ENCODE measurements around the gene NDOR1.

The NDOR1 gene

DNA sequence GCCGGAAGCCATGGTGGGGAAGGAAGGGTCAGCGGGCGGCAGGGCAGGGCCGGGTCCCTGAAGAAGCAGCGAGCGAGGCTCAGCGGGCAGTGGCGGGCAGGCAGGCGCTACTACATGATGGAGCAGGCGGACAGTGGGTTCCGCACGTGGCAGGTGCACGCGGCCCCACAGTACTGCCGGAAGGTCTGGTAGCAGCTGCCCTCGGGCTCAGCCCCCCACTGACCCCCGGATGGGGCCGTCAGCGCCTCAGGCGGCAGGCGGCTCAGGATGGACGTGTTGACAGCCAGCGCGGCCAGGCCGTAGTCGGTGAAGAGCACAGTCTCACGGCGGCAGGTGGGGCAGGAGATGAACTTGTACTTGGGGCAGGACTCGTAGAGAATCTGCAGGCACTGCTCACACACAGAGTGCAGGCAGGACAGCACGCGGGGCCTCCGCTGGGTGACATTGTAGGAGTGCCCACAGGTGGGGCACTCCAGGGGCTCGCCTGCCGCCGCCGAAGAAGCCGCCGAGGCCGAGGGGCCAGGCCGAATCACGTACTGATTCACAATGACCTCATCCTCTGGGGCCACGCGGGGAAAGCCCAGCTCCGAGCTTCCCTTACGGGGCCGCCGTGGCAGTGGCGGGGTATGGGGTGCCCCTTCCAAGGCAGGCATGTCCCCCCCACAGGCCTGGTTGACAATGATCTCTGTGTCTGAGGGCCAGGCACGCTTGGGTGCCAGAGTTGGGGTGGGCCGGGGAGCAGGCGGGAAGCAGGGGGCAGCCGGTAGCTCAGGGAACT, 15.0 kb downstream of the NDOR1 start:
- DNase-seq (ENCODE audit: low read depth in 3 of 3): no peak

DNA sequence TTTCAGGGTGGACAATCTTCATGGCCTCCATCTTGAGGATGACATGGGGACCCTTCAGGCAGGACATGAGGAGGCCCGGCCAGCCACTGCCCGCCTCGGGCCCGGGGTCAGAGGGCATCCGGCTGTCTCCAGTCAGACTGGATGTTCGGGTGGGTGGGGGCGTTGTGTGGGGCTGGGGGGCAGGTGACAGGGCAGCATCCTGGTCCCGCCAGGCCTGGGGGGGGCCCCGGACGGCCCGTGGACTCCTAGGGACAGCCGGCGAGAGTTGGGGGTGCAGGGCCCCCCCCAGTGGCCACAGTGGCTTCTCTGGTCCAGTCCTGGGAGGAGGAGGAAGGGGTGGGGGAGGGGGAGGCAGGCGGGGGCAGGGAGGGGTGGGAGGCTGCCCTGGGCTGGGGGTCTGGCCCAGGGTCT, 15.6 kb downstream of the NDOR1 start:
- DNase-seq (ENCODE audit: low read depth in 3 of 3): no peak

- peak in 1 of 3 experiments; percentile 22 for DNase-seq (ENCODE audit: low read depth in 3 of 3)
Observed at GRCh38 chr9:137221506-137222111, 16.1 kb downstream of the NDOR1 start.

GRCh38 chr9:137222190-137223077, 16.9 kb downstream of the NDOR1 start, which contains the start of gene RNF208:
RNF208 (minus strand) TSS chr9:137222240; CDS start chr9:137221212, 1,028 bp downstream.
- DNase-seq (ENCODE audit: low read depth in 3 of 3): peak in 1 of 3 experiments; percentile 21

DNA sequence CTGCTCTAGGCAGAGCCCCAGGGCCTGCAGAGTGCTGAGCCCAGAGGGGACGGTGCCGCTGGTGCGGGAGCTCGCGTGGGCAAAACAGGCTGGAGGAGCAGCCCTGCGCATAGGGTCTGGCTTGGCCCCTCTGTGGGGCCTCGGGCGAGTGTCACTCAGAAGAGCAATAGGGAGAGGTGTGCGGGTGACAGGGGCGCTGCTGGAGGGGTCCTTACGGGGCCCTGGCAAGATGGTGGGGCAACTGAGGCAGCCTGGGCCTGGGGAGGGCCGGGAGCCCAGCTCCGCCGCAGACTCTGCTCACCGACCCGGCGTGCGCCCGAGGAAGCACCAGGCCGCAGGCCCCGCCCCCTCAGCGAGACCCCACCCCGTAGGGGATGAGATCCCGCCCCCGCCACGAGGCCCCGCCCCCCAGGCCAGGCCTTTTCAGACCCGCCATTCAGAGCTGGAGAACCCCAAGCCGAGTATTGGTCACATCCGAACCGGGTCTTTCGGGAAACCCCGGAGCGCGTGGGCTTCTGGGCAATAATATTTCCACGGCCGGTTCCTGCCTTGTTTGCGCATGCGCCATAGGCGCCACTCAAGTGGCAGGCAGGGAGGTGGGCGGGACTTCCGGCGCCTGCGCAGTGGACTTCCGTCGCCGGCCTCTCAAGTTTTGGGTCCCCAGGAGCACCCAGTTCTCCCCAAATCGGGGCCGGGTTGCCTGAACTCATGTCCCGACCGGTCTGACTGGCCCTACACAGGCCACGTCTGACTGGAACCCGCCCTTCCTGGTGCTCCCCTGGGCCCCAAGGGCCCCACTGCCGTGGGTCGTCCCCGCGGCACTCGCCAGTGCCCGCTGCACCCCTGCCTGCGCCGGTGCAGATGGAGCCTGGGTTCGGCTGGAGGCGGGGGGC, 17.8 kb downstream of the NDOR1 start:
- DNase-seq (ENCODE audit: low read depth in 3 of 3): peak; percentile 97 to 98 (median 97)

DNA sequence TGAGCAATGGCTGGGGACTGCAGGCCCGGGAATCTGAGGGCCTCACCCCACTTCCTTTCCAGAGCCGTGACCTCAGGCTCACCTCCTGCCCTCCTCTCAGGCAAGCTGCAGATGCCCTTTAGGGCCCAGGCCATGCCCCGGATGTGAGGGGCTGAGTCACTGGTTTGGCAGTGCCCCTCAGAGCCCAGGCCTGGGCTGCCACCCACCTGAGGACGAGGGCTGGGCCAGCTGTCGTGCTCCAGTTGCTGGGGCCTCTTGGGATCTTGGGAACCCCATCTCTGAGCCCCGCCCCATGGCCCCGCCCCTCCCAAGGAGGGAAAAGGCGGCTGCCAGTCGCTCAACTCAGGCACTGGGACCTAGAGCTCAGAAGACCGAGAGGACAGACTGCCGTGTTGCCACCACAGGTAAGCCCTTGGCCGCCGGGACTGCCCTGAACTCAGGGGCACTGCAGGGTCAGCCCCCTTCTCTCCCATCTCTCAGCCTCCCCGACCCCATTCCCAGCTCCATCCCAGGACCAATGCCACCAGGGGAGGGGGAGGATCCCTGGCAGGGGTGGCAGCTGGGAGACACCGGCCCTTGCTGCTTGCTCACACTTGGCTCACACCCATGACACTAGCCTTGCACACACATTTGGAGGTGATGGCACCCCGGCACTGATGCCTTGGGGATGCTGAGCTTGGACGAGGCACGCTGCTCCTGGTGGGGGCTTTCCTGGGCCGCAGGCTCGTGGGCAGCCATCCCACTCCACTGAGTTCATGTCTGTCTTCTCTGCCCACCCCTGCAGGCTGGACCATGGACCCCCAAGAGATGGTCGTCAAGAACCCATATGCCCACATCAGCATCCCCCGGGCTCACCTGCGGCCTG, 19.6 kb downstream of the NDOR1 start, which contains the start of gene CYSRT1:
Gene CYSRT1 (plus strand): TSS at position 345 of the 865 bp plus-strand sequence. CDS start 448 bp downstream, at position 793.
- DNase-seq (ENCODE audit: low read depth in 3 of 3): peak in 1 of 3 experiments; percentile 20

- DNase-seq (ENCODE audit: low read depth in 3 of 3): no peak
Observed at GRCh38 chr9:137225699-137226331, 20.3 kb downstream of the NDOR1 start.

DNA sequence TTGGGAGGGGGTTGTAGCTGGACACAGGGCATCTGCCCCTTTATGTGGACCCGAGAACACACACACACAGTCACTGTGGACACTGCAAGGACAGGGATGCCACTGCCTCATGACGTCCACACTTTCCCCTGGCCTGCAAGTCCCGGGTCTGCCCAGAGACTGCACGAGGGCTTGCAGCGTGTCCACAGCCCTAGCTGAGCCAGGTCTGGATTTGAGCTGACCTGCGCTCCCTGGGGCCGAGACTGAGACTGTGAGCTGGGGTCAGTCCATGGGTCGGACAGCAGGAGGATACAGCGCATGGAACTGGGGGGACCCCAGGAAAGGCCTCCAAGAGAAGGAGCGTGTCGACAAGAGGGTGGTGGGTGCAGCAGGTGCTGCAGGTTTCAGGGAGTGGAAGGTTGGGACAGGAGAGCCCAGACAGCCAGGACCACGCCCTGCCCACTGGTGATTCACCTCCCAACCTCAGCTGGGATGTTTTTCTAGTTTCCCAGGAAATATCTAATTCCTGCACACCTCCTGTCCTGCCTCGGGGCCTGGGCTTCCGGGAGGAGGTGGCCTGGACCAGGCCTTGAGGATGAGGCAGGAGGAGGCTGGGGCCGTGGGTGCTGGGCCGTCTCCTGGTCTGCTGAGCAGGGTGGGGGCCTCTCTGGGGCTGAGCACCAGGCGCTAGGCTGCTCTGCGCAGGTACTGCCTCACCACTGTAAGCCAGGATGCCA, 21.0 kb downstream of the NDOR1 start:
- no peak for DNase-seq (ENCODE audit: low read depth in 3 of 3)

- peak; percentile 64 to 83 (median 66) for DNase-seq (ENCODE audit: low read depth in 3 of 3)
Observed at GRCh38 chr9:137227054-137227852, 21.8 kb downstream of the NDOR1 start, which contains the start of gene RNF224. RNF224 (plus strand) TSS chr9:137227502; CDS start chr9:137228336, 834 bp downstream.

- DNase-seq (ENCODE audit: low read depth in 3 of 3): no peak
Observed at GRCh38 chr9:137227853-137228505, 22.5 kb downstream of the NDOR1 start.

GRCh38 chr9:137228506-137228967, 23.0 kb downstream of the NDOR1 start:
- no peak for DNase-seq (ENCODE audit: low read depth in 3 of 3)

DNA sequence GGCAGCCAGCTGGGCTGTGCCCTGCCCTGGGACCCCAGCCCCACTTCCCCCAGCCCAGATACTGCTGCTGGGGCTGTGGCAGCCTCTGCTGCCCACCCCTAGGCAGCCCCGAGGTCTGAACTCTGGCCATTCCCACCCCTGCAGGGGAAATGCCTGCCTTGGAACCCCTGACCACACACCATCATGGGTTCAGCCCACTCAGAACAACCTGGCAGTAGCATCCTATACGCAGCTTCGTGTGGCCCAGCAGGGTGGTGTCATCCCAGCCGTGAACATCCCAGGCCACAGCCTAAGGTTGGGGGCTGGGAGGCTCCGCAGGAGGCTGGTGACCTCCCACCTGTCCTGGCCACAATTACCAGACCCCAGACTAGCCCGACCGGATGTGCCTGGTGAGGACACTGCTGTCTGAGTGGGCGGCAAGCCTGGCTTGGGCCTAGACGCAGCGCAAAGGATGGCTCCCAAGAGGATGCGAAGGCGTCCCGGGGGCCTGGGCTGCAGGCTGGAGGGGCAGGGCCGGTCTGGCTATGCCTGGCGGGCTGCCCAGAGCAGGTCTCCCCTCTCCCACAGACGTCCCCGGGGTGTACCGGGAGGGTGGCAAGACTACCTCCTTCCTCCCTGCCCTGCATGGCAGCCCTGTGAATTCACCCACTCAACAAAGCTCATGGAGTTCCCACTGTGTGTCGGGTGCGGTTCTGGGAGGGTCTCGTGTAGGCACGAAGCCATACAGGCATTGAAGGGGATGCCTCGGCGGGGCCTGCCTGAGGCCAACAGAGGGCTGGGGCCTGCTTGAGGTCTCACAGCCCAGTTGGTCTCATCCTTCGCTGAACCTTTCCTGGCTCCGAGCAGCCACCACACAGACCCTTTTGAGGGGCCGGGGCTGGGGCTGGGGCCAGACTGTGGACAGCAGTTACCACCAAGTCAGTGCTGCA, 23.7 kb downstream of the NDOR1 start:
- no peak for DNase-seq (ENCODE audit: low read depth in 3 of 3)

GRCh38 chr9:137229903-137230704, 24.6 kb downstream of the NDOR1 start:
- DNase-seq (ENCODE audit: low read depth in 3 of 3): no peak

DNA sequence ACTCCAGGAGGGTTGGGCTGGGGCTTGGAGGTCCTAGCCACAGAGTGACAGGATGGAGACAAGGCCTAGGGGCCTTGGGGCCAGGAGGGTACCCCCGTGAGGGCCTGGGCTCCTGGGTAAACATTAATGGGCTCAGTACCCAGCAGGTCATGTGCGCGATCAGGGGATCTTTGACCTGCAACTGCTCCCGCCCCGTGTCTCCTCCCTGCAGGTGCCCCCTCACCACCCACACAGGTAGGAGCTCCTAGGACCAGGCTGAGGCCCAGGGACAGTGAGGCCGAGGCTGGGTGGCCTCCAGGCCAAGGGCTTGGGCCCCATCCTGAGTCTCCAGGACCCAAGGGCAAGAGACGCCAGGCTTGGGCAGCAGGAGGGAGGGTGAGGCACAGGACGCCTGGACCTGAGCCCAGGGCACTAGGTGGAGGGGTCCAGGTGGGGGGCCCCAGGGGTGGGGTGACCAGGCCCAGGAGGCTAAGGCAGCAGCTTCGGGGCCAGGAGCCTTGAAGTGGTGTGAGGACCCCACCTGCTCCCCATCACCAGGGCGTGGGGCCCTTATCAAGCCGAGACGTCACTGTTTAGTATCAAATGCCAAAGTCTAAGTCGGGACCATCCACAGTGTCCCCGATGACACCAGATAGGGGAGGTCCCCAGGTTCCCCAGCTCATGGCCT, 25.3 kb downstream of the NDOR1 start, which contains the start of gene SLC34A3:
Gene SLC34A3 (plus strand): TSS at position 197 of the 667 bp plus-strand sequence. CDS start 802 bp downstream, outside the sequence.
- no peak for DNase-seq (ENCODE audit: low read depth in 3 of 3)

Measured in stimulated activated CD4-positive, alpha-beta T cell treated with anti-CD3 and anti-CD28 coated beads, TNF-alpha, amount 100 ng/mL, for 24 hours (primary cell).